GM12878 (cell line): ENCODE measurements around the gene GMPR2. TPM values are rescaled to one million over a fixed set of nuclear protein-coding genes. Genes with fewer than 3 reads are reported as not detected.

ENCODE experiments used
- ATAC-seq: fragments of 200-7000 bp; cut with Tn5 transposase; 3 replicates; pipeline ENCODE4 v1.9.1; 2020; ENCODE audit warnings: mild to moderate bottlenecking, moderate library complexity
- BruUV-seq: library from RNA; stranded (reverse); fragments of 400-500 nt; replicated peaks from 2 replicates; lab custom pipeline; 2021; lab: Mats Ljungman, UMichigan
- CTCF ChIA-PET: fragments of 300-600 bp; sonication (Branson Sonifier 250); formaldehyde crosslinking; extraction: SDS; loops from one replicate; lab custom pipeline; 2021; ENCODE audit warnings: inconsistent platforms; lab: Yijun Ruan, JAX
- POLR2A ChIA-PET: fragments of 350-600 bp; formaldehyde crosslinking; extraction: SDS; loops from one replicate; lab custom pipeline; 2021; ENCODE audit warnings: inconsistent platforms; lab: Charles Lee
- RAD21 ChIA-PET: fragments of 300-600 bp; sonication (Branson Sonifier 250); formaldehyde crosslinking; loops from one replicate; lab custom pipeline; 2023; ENCODE audit warnings: antibody characterized with exemption; ENCODE audit not compliant: unreplicated experiment; lab: Charles Lee
- SMC1A ChIA-PET: fragments of 300-600 bp; sonication (Branson Sonifier 250); formaldehyde crosslinking; loops from one replicate; lab custom pipeline; 2023; ENCODE audit not compliant: unreplicated experiment, uncharacterized antibody; lab: Charles Lee
- DNase-seq: peaks from one replicate; pipeline ENCODE4 v3.0.0-alpha.2; 2011; ENCODE audit warnings: low read depth, low spot score
- FAIRE-seq: peaks from 3 replicates; lab custom pipeline; 2011; peaks lifted over from hg19 to GRCh38; lab: Jason Lieb, UNC
- H2AFZ ChIP-seq: 2 replicates; pipeline ENCODE4 v1.6.0; 2011; ENCODE audit warnings: low read depth, low read length, control low read depth; ENCODE audit not compliant: control insufficient read depth
- H3K27ac ChIP-seq: 2 replicates; pipeline ENCODE4 v1.5.1; 2011; ENCODE audit warnings: control low read depth; ENCODE audit not compliant: control insufficient read depth, insufficient read depth
- H3K27me3 ChIP-seq, 2 experiments: replicated peaks in 1 of 2; 2 replicates each; pipeline versions ENCODE4 v1.6.0 to v1.6.1; 2011; ENCODE audit warnings: low read length in 1 of 2; ENCODE audit not compliant: control insufficient read depth in 2 of 2, insufficient read depth in 2 of 2
- H3K36me3 ChIP-seq, 2 experiments: 2 replicates each; pipeline ENCODE4 v1.5.1; 2011; ENCODE audit warnings: low read length in 1 of 2; ENCODE audit not compliant: control insufficient read depth in 2 of 2, insufficient read depth in 2 of 2
- H3K4me1 ChIP-seq: 2 replicates; pipeline ENCODE4 v1.6.1; 2011; ENCODE audit warnings: mild to moderate bottlenecking, low read length, moderate library complexity, mixed read lengths; ENCODE audit not compliant: control insufficient read depth, insufficient read depth
- H3K4me2 ChIP-seq: 2 replicates; pipeline ENCODE4 v1.6.0; 2011; ENCODE audit warnings: control low read depth; ENCODE audit not compliant: control insufficient read depth, insufficient read depth
- H3K4me3 ChIP-seq: fragments of 200-600 bp; sonication (generic); 2 replicates; pipeline ENCODE4 v1.5.1; 2016
- H3K79me2 ChIP-seq: 2 replicates; pipeline ENCODE4 v1.6.0; 2011; ENCODE audit warnings: low read length; ENCODE audit not compliant: control insufficient read depth, insufficient read depth
- H3K9ac ChIP-seq: 2 replicates; pipeline ENCODE4 v1.8.0; 2011; ENCODE audit warnings: low read length, control low read depth, mixed read lengths; ENCODE audit not compliant: control insufficient read depth, insufficient read depth
- H3K9me3 ChIP-seq: replicated peaks from 3 replicates; pipeline ENCODE4 v1.5.1; 2011; ENCODE audit warnings: mild to moderate bottlenecking, low read length; ENCODE audit not compliant: control insufficient read depth, insufficient read depth
- H4K20me1 ChIP-seq: 2 replicates; pipeline ENCODE4 v1.6.0; 2011; ENCODE audit not compliant: control insufficient read depth, insufficient read depth
- HDAC6 ChIP-seq: fragments of 200-600 bp; sonication (generic); IDR thresholded peaks from one replicate; pipeline ENCODE4 v1.8.0; 2017; ENCODE audit warnings: antibody characterized with exemption; ENCODE audit not compliant: unreplicated experiment
- KDM1A ChIP-seq: fragments of 200-600 bp; sonication (generic); IDR thresholded peaks from 2 replicates; pipeline ENCODE4 v1.6.1; 2016; ENCODE audit warnings: borderline replicate concordance
- MEF2A ChIP-seq: IDR thresholded peaks from 2 replicates; pipeline ENCODE4 v1.6.1; 2011; ENCODE audit warnings: low read depth, mild to moderate bottlenecking, low read length, moderate library complexity; ENCODE audit not compliant: insufficient read depth
- MXI1 ChIP-seq: fragments of 150-350 bp; IDR thresholded peaks from 2 replicates; pipeline ENCODE4 v1.6.1; 2011; ENCODE audit warnings: low read depth, mild to moderate bottlenecking, inconsistent platforms, low read length, improper control_type of control experiment
- NBN ChIP-seq: fragments of 450-650 bp; IDR thresholded peaks from 2 replicates; pipeline ENCODE4 v1.6.1; 2016
- NFIC ChIP-seq: IDR thresholded peaks from 2 replicates; pipeline ENCODE4 v1.6.1; 2012; ENCODE audit warnings: low read depth, mild to moderate bottlenecking, inconsistent platforms, low read length, moderate library complexity
- NFXL1 ChIP-seq: fragments of 450-650 bp; IDR thresholded peaks from 2 replicates; pipeline ENCODE4 v1.6.1; 2017; ENCODE audit warnings: antibody characterized with exemption, mild to moderate bottlenecking, borderline replicate concordance
- PAX8 ChIP-seq: fragments of 450-650 bp; IDR thresholded peaks from 2 replicates; pipeline ENCODE4 v1.6.1; 2017; ENCODE audit warnings: mild to moderate bottlenecking, moderate library complexity
- RAD21 ChIP-seq: IDR thresholded peaks from 2 replicates; pipeline ENCODE4 v1.6.1; 2011; ENCODE audit warnings: mild to moderate bottlenecking, low read depth, low read length, moderate library complexity; ENCODE audit not compliant: insufficient read depth
- RB1 ChIP-seq: fragments of 450-650 bp; formaldehyde crosslinking; IDR thresholded peaks from 2 replicates; pipeline ENCODE4 v1.6.1; 2017; ENCODE audit warnings: mild to moderate bottlenecking, borderline replicate concordance
- SUZ12 ChIP-seq: fragments of 200-600 bp; sonication (generic); IDR thresholded peaks from one replicate; pipeline ENCODE4 v1.6.1; 2018; ENCODE audit warnings: antibody characterized with exemption, mild to moderate bottlenecking; ENCODE audit not compliant: unreplicated experiment
- TAF1 ChIP-seq: IDR thresholded peaks from 2 replicates; pipeline ENCODE4 v1.6.1; 2011; ENCODE audit warnings: mild to moderate bottlenecking, low read depth, low read length, borderline replicate concordance
- ZNF207 ChIP-seq: fragments of 450-650 bp; IDR thresholded peaks from 2 replicates; pipeline ENCODE4 v1.6.1; 2014; ENCODE audit warnings: antibody characterized with exemption, mild to moderate bottlenecking, borderline replicate concordance
- ZNF622 ChIP-seq: fragments of 450-650 bp; IDR thresholded peaks from 2 replicates; pipeline ENCODE4 v1.6.1; 2017; ENCODE audit warnings: mild to moderate bottlenecking, inconsistent platforms
- WGBS: methylation state at CpG from one replicate; pipeline ENCODE4 v1.1.6; 2016; ENCODE audit warnings: low lambda C conversion rate; ENCODE audit not compliant: insufficient replicate concordance, insufficient coverage; ENCODE audit errors: missing lambda C conversion rate; 5-methylcytosine and 5-hydroxymethylcytosine counted together
- in situ Hi-C: fragments of 300-500 bp; cut with MboI; formaldehyde crosslinking; loops from 9 replicates; pipeline ENCODE4 v1.14.3; 2018; ENCODE audit warnings: mixed read lengths
- intact Hi-C: fragments of 100-400 bp; cut with micrococcal nuclease; formaldehyde crosslinking; loops from one replicate; pipeline ENCODE4 v1.14.2; 2022; ENCODE audit not compliant: unreplicated experiment
- polyA plus RNA-seq, 11 experiments: library from polyadenylated mRNA; depleted of rRNA in 4 of 11; unstranded in 6 of 11; stranded (reverse) in 5 of 11; fragments of >200 nt; fragmentation: Nextera tagmentation in 4 of 11; fragmentation: Illumina TruSeq in 1 of 11; extraction: Ambion mirVana in 4 of 11; extraction: Trizol in 1 of 11; gene quantifications; 1 replicate in 1 of 11; 2 replicates in 10 of 11; pipeline versions ENCODE4 v1.2.1 to v1.2.3, GENCODE V29; 2011 to 2016; ENCODE audit warnings: inconsistent platforms in 2 of 11, missing spikeins in 2 of 11, low read depth in 1 of 11
- total RNA-seq, 4 experiments: library from RNA; depleted of rRNA in 3 of 4; stranded (reverse); fragments of >200 nt in 3 of 4; fragmentation: Illumina TruSeq in 1 of 4; extraction: Trizol in 1 of 4; gene quantifications; 2 replicates each; pipeline versions ENCODE4 v1.2.1 to v1.2.3, GENCODE V29; 2013 to 2021
- TF ChIP-seq, protein P1 (sequence below): IDR thresholded peaks from 2 replicates; pipeline ENCODE4 v1.6.1; 2012; ENCODE audit warnings: low read length, inconsistent platforms
- TF ChIP-seq, protein P2 (sequence below): IDR thresholded peaks from 2 replicates; pipeline ENCODE4 v1.6.1; 2011; ENCODE audit warnings: low read depth, low read length, improper control_type of control experiment, borderline replicate concordance
- TF ChIP-seq, protein P3 (sequence below): fragments of 450-650 bp; IDR thresholded peaks from 2 replicates; pipeline ENCODE4 v1.6.1; 2016; ENCODE audit warnings: mild to moderate bottlenecking
- TF ChIP-seq, protein P4 (sequence below): fragments of 450-650 bp; formaldehyde crosslinking; IDR thresholded peaks from 2 replicates; pipeline ENCODE4 v1.5.0; 2022; ENCODE audit warnings: mild to moderate bottlenecking, missing genetic modification characterization

The GMPR2 gene
- total and polyA plus RNA-seq, 10 of the 15 experiments (the other 5 are each of a cell fraction or from before 2014, with no cell fraction given): 55.1 to 80.3 (median 61.5) TPM

DNA sequence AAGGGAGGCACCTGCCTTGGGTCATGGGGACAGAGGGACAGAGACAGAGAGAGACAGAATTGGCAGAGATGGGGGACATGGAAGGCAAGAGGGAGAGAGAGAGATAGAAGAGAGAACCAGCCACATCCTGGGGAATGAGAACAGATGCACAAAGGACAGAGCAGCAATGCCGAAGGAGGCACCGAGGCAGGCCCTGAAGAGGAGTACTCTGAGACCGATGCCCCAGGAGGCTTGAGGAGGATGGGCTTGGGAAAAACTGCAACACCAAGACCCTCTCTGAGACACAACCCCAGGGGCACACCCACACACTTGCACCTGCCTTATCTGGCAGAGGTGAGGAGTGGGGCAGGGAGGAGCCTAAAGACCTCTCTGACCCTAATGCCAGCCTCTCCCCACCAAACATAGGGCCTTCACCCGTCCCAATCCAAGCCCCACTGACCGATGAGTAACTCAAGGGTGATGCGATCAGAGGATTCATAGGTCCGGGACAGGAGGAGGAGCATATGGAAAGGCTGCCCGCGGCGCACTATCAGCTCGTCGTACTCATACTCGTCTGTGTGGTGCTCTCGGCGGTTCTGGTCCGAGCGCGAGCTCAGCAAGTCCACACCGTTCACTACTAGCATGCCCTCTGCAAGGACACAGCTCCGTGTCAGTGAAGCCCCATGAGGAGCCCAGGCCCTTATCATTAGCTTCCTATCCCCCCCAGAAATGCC is 28.7 kb downstream of the GMPR2 start:
- RAD21 ChIA-PET: interaction anchor here (1.0 kb wide), 1 partner anchor 18 kb away, joined by 6 read pairs; no protein-coding TSS in a partner anchor
- no TSS peak for BruUV-seq
- no peaks in the 10 kb centered on the region for H4K20me1 ChIP-seq
- H2AFZ ChIP-seq: no peak overlapping the region
- H3K36me3 ChIP-seq: no peaks in the 10 kb centered on the region; a peak in 2 of 4 replicates
- H3K9me3 ChIP-seq: no peaks in the 10 kb centered on the region
- DNase-seq (no peak), FAIRE-seq (no peak)
- POLR2A ChIA-PET: no interaction called here
- H3K4me1 ChIP-seq: no peaks in the 10 kb centered on the region
- in situ Hi-C loops: no loop called here
- no peak overlapping the region for H3K4me3 ChIP-seq
- CTCF ChIA-PET: interaction anchor here (0.9 to 2.1 kb wide), 4 partner anchors 10 to 47 kb away, joined by 3 to 10 read pairs (median 4); partner anchors contain the start of genes CIDEB and RABGGTA
- no peak overlapping the region for H3K4me2 ChIP-seq
- 82% methylated on average over 20 of the region's 20 CpGs for WGBS
- no peak overlapping the region for H3K27ac ChIP-seq
- H3K27me3 ChIP-seq: no peaks in the 10 kb centered on the region
- SMC1A ChIA-PET: no interaction called here
- TF ChIP-seq RB1 (no peak), RAD21 (no peak), TAF1 (no peak), MXI1 (no peak), MEF2A (no peak), NFIC (no peak), PAX8 (no peak), HDAC6 (no peak), KDM1A (no peak), NBN (no peak), ZNF207 (no peak), ZNF622 (no peak), SUZ12 (no peak), NFXL1 (no peak)
- TF ChIP-seq, protein P1, sequence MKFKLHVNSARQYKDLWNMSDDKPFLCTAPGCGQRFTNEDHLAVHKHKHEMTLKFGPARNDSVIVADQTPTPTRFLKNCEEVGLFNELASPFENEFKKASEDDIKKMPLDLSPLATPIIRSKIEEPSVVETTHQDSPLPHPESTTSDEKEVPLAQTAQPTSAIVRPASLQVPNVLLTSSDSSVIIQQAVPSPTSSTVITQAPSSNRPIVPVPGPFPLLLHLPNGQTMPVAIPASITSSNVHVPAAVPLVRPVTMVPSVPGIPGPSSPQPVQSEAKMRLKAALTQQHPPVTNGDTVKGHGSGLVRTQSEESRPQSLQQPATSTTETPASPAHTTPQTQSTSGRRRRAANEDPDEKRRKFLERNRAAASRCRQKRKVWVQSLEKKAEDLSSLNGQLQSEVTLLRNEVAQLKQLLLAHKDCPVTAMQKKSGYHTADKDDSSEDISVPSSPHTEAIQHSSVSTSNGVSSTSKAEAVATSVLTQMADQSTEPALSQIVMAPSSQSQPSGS: no peak
- TF ChIP-seq, protein P2, sequence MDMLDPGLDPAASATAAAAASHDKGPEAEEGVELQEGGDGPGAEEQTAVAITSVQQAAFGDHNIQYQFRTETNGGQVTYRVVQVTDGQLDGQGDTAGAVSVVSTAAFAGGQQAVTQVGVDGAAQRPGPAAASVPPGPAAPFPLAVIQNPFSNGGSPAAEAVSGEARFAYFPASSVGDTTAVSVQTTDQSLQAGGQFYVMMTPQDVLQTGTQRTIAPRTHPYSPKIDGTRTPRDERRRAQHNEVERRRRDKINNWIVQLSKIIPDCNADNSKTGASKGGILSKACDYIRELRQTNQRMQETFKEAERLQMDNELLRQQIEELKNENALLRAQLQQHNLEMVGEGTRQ: no peak
- TF ChIP-seq, protein P3, sequence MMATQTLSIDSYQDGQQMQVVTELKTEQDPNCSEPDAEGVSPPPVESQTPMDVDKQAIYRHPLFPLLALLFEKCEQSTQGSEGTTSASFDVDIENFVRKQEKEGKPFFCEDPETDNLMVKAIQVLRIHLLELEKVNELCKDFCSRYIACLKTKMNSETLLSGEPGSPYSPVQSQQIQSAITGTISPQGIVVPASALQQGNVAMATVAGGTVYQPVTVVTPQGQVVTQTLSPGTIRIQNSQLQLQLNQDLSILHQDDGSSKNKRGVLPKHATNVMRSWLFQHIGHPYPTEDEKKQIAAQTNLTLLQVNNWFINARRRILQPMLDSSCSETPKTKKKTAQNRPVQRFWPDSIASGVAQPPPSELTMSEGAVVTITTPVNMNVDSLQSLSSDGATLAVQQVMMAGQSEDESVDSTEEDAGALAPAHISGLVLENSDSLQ: no peak
- TF ChIP-seq, protein P4, sequence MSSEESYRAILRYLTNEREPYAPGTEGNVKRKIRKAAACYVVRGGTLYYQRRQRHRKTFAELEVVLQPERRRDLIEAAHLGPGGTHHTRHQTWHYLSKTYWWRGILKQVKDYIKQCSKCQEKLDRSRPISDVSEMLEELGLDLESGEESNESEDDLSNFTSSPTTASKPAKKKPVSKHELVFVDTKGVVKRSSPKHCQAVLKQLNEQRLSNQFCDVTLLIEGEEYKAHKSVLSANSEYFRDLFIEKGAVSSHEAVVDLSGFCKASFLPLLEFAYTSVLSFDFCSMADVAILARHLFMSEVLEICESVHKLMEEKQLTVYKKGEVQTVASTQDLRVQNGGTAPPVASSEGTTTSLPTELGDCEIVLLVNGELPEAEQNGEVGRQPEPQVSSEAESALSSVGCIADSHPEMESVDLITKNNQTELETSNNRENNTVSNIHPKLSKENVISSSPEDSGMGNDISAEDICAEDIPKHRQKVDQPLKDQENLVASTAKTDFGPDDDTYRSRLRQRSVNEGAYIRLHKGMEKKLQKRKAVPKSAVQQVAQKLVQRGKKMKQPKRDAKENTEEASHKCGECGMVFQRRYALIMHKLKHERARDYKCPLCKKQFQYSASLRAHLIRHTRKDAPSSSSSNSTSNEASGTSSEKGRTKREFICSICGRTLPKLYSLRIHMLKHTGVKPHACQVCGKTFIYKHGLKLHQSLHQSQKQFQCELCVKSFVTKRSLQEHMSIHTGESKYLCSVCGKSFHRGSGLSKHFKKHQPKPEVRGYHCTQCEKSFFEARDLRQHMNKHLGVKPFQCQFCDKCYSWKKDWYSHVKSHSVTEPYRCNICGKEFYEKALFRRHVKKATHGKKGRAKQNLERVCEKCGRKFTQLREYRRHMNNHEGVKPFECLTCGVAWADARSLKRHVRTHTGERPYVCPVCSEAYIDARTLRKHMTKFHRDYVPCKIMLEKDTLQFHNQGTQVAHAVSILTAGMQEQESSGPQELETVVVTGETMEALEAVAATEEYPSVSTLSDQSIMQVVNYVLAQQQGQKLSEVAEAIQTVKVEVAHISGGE (CRISPR knock-in tag): no peak
- TF ChIP-seq, all 136 proteins: peak for 0
- intact Hi-C loops: no loop called here
- Histone ChIP-seq H3K79me2 (no peaks in the 10 kb centered on the region), H3K9ac (no peak overlapping the region)
- ATAC-seq: no peak
